ENCODE results near the gene PRR4.

PRR4 gene

GRCh38 chr12:10849425-10849878 is at the start of gene PRR4:
Gene PRR4, minus strand, starts transcription at chr12:10849475. Its CDS starts 38 bp downstream, at chr12:10849437.
- no peak for DNase-seq

DNA sequence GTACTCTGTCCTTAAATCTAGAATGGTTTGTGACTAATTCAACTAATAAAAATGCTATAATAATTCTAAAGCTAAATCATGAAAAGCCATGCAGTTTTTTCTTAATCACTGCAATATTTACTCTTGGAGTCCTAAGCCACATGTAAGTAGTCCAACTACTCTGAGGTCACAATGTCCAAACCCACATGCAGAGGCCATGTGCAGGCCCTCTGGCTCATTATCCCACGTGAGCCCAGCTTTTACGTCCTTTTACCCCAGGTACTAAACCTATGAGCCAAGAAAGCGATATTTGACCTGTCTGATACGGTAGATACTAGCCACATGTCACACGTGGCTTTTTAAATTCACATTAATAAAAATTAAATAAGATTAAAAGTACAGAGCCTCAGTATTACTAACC is 47.6 kb upstream of the PRR4 start:
- intact Hi-C loops (cut with DNase I) = no loop called here

More at GRCh38 chr12:10849425-10849878, at the start of gene PRR4:
- intact Hi-C loops (cut with DNase I) = no loop called here

DNA sequence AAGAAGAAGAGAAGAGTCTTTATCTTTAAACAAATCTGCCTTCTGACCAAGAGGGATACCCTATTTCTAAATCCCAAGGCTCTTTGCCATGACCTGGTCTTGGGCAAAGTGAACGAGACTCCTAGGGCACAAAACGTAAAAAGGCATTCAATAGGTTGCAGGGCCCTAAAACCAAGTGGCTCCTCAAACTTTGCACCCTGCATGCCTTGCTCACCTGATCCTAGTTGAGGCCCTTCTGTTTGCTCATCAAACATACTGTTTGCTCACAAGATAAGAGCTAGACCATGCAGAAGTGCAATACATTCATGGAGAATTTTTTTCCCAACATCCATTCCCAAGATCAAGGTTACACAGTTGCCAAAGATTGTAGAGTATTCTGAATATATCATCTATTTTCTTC is 42.7 kb upstream of the PRR4 start:
- intact Hi-C loops (cut with DNase I) = no loop called here
- no peak for DNase-seq

More for the DNA sequence above, 47.6 kb upstream of the PRR4 start:
- no peak for DNase-seq

- intact Hi-C loops (cut with DNase I) = no loop called here
- no peak for DNase-seq
Observed at GRCh38 chr12:10889226-10889625, 40.0 kb upstream of the PRR4 start.

GRCh38 chr12:10884086-10884725 is 34.9 kb upstream of the PRR4 start, which contains the start of gene PRH1:
Gene PRH1, minus strand, starts transcription at chr12:10884255. Its CDS starts 38 bp downstream, at chr12:10884217.
- intact Hi-C loops (cut with DNase I) = no loop called here
- DNase-seq = no peak

DNA sequence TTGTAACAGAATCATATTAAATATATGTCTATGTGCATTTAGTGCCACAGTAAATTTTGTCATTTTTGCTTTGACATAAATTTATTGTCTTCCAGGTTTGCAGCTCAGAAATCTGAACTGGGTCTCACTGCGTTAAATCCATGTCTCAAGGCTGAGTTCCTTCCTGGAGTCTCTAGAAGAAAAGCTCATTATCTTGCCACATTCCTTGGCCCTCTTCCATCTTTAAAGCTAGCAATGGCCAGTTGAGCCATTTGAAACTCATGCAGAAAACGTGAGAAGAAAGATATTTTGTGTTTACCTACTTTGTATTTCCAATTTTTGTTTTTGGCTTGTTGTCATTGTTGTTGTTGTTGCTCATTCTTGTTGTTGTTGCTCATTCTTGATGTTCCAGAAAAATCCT is 24.1 kb upstream of the PRR4 start:
- intact Hi-C loops (cut with DNase I) = no loop called here
- DNase-seq = no peak

DNA sequence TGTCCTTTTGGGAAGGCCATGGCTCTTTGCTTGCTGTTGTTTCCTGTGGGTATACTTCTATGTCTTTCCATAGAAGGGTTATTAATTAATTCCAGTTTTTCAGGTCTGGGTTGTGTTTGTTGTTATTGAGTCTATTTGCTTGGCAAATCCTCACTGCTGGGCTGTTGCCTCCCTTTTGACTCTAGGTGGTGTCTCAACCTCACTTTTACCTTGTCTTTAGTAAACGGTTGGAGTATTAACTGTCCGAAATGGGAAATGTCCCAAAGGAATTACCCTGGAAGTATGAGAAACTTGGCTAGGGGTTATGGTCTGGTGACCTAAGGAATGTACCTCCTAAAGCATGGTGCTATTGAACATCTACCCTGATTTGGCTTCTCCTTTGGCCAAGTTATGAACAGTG is 18.1 kb upstream of the PRR4 start:
- DNase-seq = no peak
- intact Hi-C loops (cut with DNase I) = no loop called here

- intact Hi-C loops (cut with DNase I) = no loop called here
- no peak for DNase-seq
Observed at GRCh38 chr12:10863512-10864218, 14.4 kb upstream of the PRR4 start.

GRCh38 chr12:10861366-10861765 is 12.1 kb upstream of the PRR4 start:
- intact Hi-C loops (cut with DNase I) = no loop called here
- DNase-seq = no peak

GRCh38 chr12:10855807-10856206 is 6.5 kb upstream of the PRR4 start:
- intact Hi-C loops (cut with DNase I) = no loop called here
- no peak for DNase-seq

- DNase-seq = no peak
- intact Hi-C loops (cut with DNase I) = no loop called here
Observed at GRCh38 chr12:10853776-10854175, 4.5 kb upstream of the PRR4 start.

DNA sequence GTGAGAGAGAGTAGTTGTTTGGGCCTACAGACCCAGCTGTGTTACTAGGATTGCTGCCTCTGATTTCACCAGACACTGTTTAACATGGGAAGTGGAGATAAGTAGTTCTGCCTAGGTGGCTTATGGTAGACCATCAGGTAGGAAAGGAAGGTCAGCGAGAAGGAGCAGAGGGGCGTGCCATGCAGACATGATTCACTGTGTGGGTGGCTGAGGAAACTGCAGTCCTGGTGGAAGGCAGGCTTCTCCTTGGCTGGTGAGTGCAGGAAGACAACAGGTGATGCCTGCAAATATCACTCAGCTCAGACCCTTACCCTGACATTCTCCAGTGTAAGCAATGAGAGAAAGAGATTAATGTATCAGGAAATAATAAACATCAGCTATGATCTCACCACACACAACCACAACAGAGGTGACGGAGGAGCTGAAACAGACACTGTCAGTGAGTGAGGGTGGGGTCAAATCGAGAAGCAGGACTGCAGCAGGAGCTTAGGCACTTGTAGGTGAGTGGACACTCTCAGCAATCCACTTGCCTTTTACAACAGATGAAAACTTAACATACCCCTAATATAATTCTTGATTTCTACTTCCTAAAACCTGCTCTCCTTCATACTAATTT is 2.1 kb upstream of the PRR4 start:
- no peak for DNase-seq
- intact Hi-C loops (cut with DNase I) = no loop called here

GRCh38 chr12:10847744-10848143 is 1.5 kb downstream of the PRR4 start:
- intact Hi-C loops (cut with DNase I) = no loop called here
- DNase-seq = no peak

DNA sequence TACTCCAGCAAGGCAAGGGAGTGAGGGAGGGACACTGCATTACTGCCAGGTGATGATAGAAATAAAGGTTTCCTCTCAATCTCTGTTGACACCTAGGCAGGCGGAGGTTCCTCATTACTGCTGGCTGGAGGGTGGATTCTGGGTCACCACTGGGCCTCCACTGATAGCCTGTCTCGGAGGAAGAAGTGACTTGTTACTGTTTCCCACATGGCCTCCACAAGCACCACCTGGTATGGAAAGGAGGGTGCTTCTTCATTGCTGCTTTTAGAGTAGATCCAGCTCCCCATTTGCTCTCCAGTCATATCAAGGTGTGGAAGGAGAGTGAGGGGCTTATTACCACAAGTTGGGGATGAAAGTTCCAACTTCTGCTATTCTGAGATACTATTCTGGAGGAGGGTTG is 6.4 kb downstream of the PRR4 start:
- DNase-seq = no peak
- intact Hi-C loops (cut with DNase I) = no loop called here

- no peak for DNase-seq
- intact Hi-C loops (cut with DNase I) = no loop called here
Observed at GRCh38 chr12:10838461-10838860, 10.8 kb downstream of the PRR4 start.

GRCh38 chr12:10829994-10830393 is 19.3 kb downstream of the PRR4 start:
- no peak for DNase-seq
- intact Hi-C loops (cut with DNase I) = no loop called here

GRCh38 chr12:10826258-10826657 is 23.0 kb downstream of the PRR4 start, which contains the start of gene TAS2R10:
Gene TAS2R10, minus strand, starts transcription at chr12:10826358. Its CDS starts 89 bp downstream, at chr12:10826269.
- no peak for DNase-seq
- intact Hi-C loops (cut with DNase I) = no loop called here

DNA sequence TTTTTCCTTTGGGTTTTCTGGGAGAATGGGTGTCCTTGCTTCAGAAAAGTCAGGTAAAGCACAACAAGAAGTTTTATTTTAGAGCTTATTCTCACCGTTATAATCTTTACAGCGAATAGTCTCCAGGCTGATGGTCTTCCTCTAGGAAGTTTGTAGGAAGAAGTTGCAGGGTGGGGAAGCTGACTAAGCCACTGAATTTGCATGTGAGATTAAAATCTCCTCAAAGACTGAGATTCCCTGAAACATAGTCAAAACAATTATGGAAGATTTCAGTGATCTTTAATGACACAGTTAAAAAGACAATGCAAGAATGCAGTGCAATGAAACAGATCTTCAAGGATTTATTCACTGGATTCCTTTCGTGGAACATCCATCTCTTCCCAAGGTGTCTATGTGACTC is 24.3 kb downstream of the PRR4 start:
- no peak for DNase-seq
- intact Hi-C loops (cut with DNase I) = no loop called here

GRCh38 chr12:10811883-10812536 is 37.3 kb downstream of the PRR4 start:
- intact Hi-C loops (cut with DNase I) = no loop called here
- no peak for DNase-seq

DNA sequence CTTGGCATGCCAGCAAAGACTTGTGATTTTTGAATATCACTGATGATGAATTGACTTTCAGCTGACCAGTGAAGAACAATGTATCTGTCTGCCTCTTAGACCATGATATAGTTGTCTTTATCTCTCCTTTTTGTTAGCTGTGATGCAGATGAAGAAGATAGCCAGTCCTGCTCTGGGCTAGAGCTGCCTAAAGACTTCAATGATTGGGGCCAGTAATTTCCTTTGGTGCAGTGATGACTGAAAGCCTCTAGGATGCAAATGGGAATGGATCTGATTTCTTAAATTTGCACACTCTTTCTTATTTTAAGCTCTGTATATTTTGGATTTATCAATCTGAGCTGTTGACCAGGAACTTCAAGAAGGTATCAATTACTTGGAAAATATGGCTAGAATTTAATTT is 39.2 kb downstream of the PRR4 start, which contains the start of gene TAS2R9:
Gene TAS2R9, minus strand, starts transcription at position 101 of the 400 bp plus-strand sequence. Its CDS starts 93 bp downstream, at position 8.
- no peak for DNase-seq
- intact Hi-C loops (cut with DNase I) = no loop called here

DNA sequence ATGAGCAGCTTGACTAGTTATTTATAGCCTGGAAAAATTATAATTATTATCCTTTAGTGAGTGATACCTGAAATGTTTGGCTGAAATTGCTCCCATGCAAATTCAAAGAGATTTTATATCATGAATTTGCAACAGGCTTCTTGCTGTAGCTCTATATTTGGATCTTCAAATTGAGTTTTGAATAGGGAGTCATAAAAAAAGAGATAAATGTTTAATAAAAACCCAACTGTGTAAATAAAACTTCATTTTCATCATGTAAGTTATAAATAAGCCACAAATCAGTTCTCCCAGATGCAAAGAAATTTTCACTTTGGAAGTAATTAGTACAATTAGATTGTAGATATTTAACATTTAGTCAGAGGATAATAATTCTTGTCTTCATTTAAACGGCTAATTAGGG is 42.1 kb downstream of the PRR4 start, which contains the start of gene TAS2R8:
Gene TAS2R8, minus strand, starts transcription at position 101 of the 400 bp plus-strand sequence. CDS start 306 bp downstream, outside the sequence.
- DNase-seq = no peak
- intact Hi-C loops (cut with DNase I) = no loop called here
